Spinal cord (tissue), 10 donors: ENCODE data around the gene ROCK1. TPM values are rescaled to one million over a fixed set of nuclear protein-coding genes. Genes with fewer than 3 reads are reported as not detected.
"Not testable (repeated sequence)": the region's sequence is repeated elsewhere in the genome, so short reads cannot be mapped to it uniquely, and the experiment has no call there.

Experiments
- DNase-seq, 6 donors: peaks; one replicate each; pipeline versions ENCODE4 v3.0.0 to v3.0.0-alpha.2; 2013 to 2015; ENCODE audit warnings: low spot score in 6 of 6, low read depth in 4 of 6
- H3K27ac ChIP-seq: one replicate; pipeline ENCODE4 v1.5.1; 2013; ENCODE audit warnings: low read depth, low read length, control low read depth
- H3K27me3 ChIP-seq: one replicate; pipeline ENCODE4 v1.6.1; 2013; ENCODE audit warnings: low read length; ENCODE audit not compliant: control insufficient read depth, insufficient read depth
- H3K36me3 ChIP-seq: one replicate; pipeline ENCODE4 v1.6.1; 2013; ENCODE audit warnings: low read length; ENCODE audit not compliant: control insufficient read depth, insufficient read depth
- H3K4me1 ChIP-seq: one replicate; pipeline ENCODE4 v1.6.1; 2013; ENCODE audit warnings: low read length; ENCODE audit not compliant: control insufficient read depth, insufficient read depth
- H3K4me3 ChIP-seq: one replicate; pipeline ENCODE4 v1.5.1; 2013; ENCODE audit warnings: low read depth, low read length, control low read depth
- H3K9me3 ChIP-seq: one replicate; pipeline ENCODE4 v1.6.1; 2013; ENCODE audit warnings: low read length; ENCODE audit not compliant: control insufficient read depth, insufficient read depth
- WGBS: methylation state at CpG from one replicate; pipeline ENCODE4 v1.1.5; 2013; ENCODE audit warnings: missing lambda C conversion rate; ENCODE audit not compliant: insufficient coverage; 5-methylcytosine and 5-hydroxymethylcytosine counted together
- polyA plus RNA-seq, 2 donors: library from polyadenylated mRNA; unstranded; fragments of 120-200 nt; gene quantifications; one replicate each; pipeline ENCODE4 v1.2.1, GENCODE V29; 2013; ENCODE audit not compliant: insufficient read length in 2 of 2
- small RNA-seq: library from RNA; depleted of rRNA; stranded (forward); fragments of <200 nt; gene quantifications from one replicate; pipeline ENCODE3, GENCODE V24; 2014; ENCODE audit warnings: low replicate concordance
- total RNA-seq, 2 donors: library from RNA; depleted of rRNA in 1 of 2; stranded (reverse); fragments of 120-200 nt in 1 of 2; fragments of >200 nt in 1 of 2; gene quantifications; one replicate each; pipeline versions ENCODE4 v1.2.3 to v1.2.4, GENCODE V29; 2013 to 2014
- donor health status: healthy.

ROCK1 gene
- total and polyA plus RNA-seq, 4 donors = 31.0 to 56.1 (median 34.1) TPM

GRCh38 chr18:20963027-20963426, 148.6 kb downstream of the ROCK1 start:
- no peaks in the 10 kb centered on the region for H3K9me3 ChIP-seq
- no peaks in the 10 kb centered on the region for H3K36me3 ChIP-seq
- 100% methylated on average over 1 of the region's 2 CpGs for WGBS
- no peak for DNase-seq
- no peak overlapping the region for H3K27ac ChIP-seq
- H3K4me3 ChIP-seq = no peak overlapping the region
- no peaks in the 10 kb centered on the region for H3K4me1 ChIP-seq
- H3K27me3 ChIP-seq = no peaks in the 10 kb centered on the region

DNA sequence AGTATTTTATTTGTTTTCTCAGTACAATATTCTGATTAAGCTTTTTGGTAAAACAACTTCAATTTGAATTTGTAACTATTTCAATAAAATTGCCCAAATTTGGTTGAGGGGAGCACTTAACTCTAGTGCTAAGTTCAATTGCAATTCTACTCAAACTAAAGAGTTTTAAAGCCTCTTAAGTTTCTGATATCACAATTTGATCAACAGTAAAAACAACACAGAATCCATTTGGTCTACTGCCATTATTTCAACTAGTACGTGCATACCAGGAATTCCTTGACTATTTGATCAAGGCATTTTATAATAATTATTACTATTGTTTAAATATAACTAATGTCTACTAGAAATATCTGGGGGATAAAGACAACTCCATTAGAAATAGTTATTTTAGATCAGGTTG, 150.9 kb downstream of the ROCK1 start:
- WGBS = no CpG with 5 or more reads among the region's 1 CpG
- no peaks in the 10 kb centered on the region for H3K9me3 ChIP-seq
- H3K4me1 ChIP-seq = no peaks in the 10 kb centered on the region
- H3K4me3 ChIP-seq = no peak overlapping the region
- no peaks in the 10 kb centered on the region for H3K27me3 ChIP-seq
- H3K36me3 ChIP-seq = peaks cover 4% of the 10 kb centered on the region
- no peak for DNase-seq
- no peak overlapping the region for H3K27ac ChIP-seq

DNA sequence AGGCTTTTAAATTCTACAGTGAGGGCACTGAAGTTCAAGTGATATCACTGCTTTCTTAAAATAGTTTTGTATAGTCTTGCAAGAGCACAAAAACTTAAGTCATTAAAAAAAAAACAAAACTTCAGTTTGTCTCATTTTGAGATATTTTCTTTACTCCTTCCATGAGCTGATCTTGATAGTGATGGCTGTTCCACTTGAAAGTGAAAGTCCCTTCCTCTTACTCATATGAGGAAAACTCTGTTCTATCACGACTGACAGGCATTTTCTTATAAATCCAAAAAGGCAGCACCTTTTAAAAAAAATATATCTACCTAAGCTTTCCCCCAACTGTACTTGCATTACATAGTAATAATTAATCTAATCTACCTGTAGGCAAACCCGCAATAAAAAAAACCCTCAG, 160.8 kb downstream of the ROCK1 start:
- WGBS = no CpG with 5 or more reads among the region's 2 CpGs
- H3K4me3 ChIP-seq, H3K9me3 ChIP-seq, H3K4me1 ChIP-seq, H3K27me3 ChIP-seq, DNase-seq, H3K36me3 ChIP-seq, H3K27ac ChIP-seq: not testable (repeated sequence)

Small RNA genes within 50 kb of the gene (small RNA-seq; reads per million reads assigned to genes)
- gene RNU6-120P = not detected

Other genes starting within 250 kb of the ROCK1 start
- gene GREB1L, start 130.4 kb upstream of the ROCK1 start, total RNA-seq = 10 to 100 TPM in 1 of 2 donors, 1 to 10 TPM in 1; 7.9 to 13.8 TPM
- 1 to 10 TPM; 4.6 to 5.1 TPM for gene GREB1L, start 130.4 kb upstream of the ROCK1 start, polyA plus RNA-seq